Measurements from ENCODE around the gene TMEM63C.

GRCh38 chr14:77299771-77300170 is 118.2 kb downstream of the TMEM63C start:
- TF ChIP-seq CTCF (IDR thresholded peaks at IDR 0.05; ENCODE audit: insufficient read depth, low read length, poor library complexity, severe bottlenecking) (no peak), EZH2phosphoT487 (conservative IDR thresholded peaks at IDR 0.05; ENCODE audit: low read length) (no peak)
